ENCODE results near the gene L3MBTL2. TPM values are rescaled to one million over a fixed set of nuclear protein-coding genes. Genes with fewer than 3 reads are reported as not detected.

Gene L3MBTL2
- total and polyA plus RNA-seq, 10 of the 15 experiments (the other 5 are each of a cell fraction or from before 2014, with no cell fraction given): 13.2 to 37.6 (median 28.2) TPM

DNA sequence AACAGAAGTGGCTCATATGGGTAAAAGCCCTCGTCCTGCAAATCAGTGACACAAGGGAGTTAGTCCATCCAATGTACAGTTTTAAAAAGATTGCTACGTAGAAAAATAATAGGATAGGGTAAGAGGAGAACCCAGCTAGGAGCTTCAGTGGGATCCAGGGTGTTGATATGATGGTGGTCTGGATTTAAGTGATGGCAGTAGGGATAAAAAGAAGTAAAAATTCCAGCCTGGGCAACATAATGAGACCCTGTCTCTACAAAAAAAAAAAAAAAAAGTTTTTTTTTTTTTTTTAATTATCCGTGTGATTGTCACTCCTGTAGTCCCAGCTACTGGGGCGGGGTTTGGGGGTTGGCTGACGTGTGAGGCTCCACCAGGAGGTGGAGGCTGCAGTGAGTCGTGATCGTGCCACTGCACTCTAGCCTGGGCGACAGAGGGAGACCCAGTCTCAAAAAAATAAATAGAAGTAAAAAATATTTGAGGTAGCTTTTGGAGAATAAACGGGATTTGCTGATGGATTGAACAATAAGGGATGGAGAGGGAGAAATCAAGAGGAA, 7.0 kb upstream of the L3MBTL2 start:
- H2AFZ ChIP-seq (ENCODE audit: control insufficient read depth, low read depth, low read length): peak overlapping the region; percentile 97
- SMC1A ChIA-PET (ENCODE audit: uncharacterized antibody, unreplicated experiment): interaction anchor here (0.7 to 1.0 kb wide), 2 partner anchors 10 to 275 kb away, joined by 3 read pairs; no protein-coding TSS in a partner anchor
- H3K27ac ChIP-seq (ENCODE audit: control insufficient read depth, insufficient read depth): no peak overlapping the region
- peak overlapping the region; percentile 23; the same call in 1 of the 2 replicates for H3K9ac ChIP-seq (ENCODE audit: control insufficient read depth, insufficient read depth, low read length)
- WGBS (ENCODE audit: insufficient coverage, insufficient replicate concordance, low lambda C conversion rate, missing lambda C conversion rate): 5% methylated on average over 9 of the region's 9 CpGs
- no peaks in the 10 kb centered on the region for H4K20me1 ChIP-seq (ENCODE audit: control insufficient read depth, insufficient read depth)
- no TSS peak for BruUV-seq (replicated peaks)
- peak overlapping the region; percentile 98 for H3K4me2 ChIP-seq (ENCODE audit: control insufficient read depth, insufficient read depth)
- H3K4me3 ChIP-seq: peak overlapping the region; percentile 90
- DNase-seq (ENCODE audit: low read depth, low spot score) (no peak), ATAC-seq (peak; percentile 42; the same call in 2 of the 3 replicates), FAIRE-seq (no peak)
- TF ChIP-seq GABPA (IDR thresholded peaks at IDR 0.05; ENCODE audit: low read depth) (no peak), SPI1 (IDR thresholded peaks at IDR 0.05; ENCODE audit: borderline replicate concordance, insufficient read depth, low read depth, low read length) (no peak)
- TF ChIP-seq, protein P1, sequence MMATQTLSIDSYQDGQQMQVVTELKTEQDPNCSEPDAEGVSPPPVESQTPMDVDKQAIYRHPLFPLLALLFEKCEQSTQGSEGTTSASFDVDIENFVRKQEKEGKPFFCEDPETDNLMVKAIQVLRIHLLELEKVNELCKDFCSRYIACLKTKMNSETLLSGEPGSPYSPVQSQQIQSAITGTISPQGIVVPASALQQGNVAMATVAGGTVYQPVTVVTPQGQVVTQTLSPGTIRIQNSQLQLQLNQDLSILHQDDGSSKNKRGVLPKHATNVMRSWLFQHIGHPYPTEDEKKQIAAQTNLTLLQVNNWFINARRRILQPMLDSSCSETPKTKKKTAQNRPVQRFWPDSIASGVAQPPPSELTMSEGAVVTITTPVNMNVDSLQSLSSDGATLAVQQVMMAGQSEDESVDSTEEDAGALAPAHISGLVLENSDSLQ (IDR thresholded peaks at IDR 0.05): peak; percentile 18; the same call in 1 of the 2 replicates
- H3K36me3 ChIP-seq (ENCODE audit: control insufficient read depth in 2 of 2, insufficient read depth in 2 of 2, low read length in 1 of 2): no peaks in the 10 kb centered on the region
- H3K79me2 ChIP-seq (ENCODE audit: control insufficient read depth, insufficient read depth, low read length): no peaks in the 10 kb centered on the region
- no peaks in the 10 kb centered on the region for H3K9me3 ChIP-seq (replicated peaks; ENCODE audit: control insufficient read depth, insufficient read depth, low read length)
- CTCF ChIA-PET: interaction anchor here (0.5 to 2.8 kb wide), 4 partner anchors 8 to 524 kb away, joined by 3 to 11 read pairs (median 6); no protein-coding TSS in a partner anchor
- peaks cover 3% of the 10 kb centered on the region for H3K4me1 ChIP-seq (ENCODE audit: control insufficient read depth, insufficient read depth, low read length)
- no peaks in the 10 kb centered on the region for H3K27me3 ChIP-seq (replicated peaks in 1 of 2; ENCODE audit: control insufficient read depth in 2 of 2, insufficient read depth in 2 of 2, low read length in 1 of 2)
- intact Hi-C loops (cut with micrococcal nuclease; ENCODE audit: unreplicated experiment) (no loop called here), in situ Hi-C loops (cut with MboI) (no loop called here)
- RAD21 ChIA-PET (ENCODE audit: unreplicated experiment): interaction anchor here (0.7 to 1.4 kb wide), 3 partner anchors 168 to 276 kb away, joined by 3 to 5 read pairs (median 4); no protein-coding TSS in a partner anchor
- POLR2A ChIA-PET: interaction anchor here (0.6 to 0.7 kb wide), 5 partner anchors 21 to 265 kb away, joined by 3 to 6 read pairs (median 4); no protein-coding TSS in a partner anchor

DNA sequence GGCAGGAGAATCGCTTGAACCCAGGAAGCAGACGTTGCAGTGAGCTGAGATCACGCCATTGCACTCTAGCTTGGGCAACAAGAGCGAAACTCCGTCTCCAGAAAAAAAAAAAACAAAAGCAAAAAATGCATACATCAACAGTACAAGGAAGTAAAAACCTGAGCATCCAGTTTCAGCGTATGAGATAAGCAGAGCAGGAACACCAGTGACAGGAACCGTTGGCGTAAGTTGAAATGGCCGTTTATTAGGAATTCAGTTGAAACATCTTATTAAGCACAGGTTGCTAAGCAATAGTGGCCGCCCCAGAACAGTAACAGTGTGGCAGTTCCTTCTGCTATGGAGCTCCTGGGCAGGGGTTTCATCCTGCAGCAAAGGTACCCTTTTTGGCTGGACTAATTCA, 4.0 kb upstream of the L3MBTL2 start:
- Histone ChIP-seq H3K4me2 (ENCODE audit: control insufficient read depth, insufficient read depth) (no peak overlapping the region), H3K79me2 (ENCODE audit: control insufficient read depth, insufficient read depth, low read length) (peaks cover 8% of the 10 kb centered on the region), H3K9me3 (replicated peaks; ENCODE audit: control insufficient read depth, insufficient read depth, low read length) (no peaks in the 10 kb centered on the region), H3K27ac (ENCODE audit: control insufficient read depth, insufficient read depth) (no peak overlapping the region), H3K27me3 (replicated peaks in 1 of 2; ENCODE audit: control insufficient read depth in 2 of 2, insufficient read depth in 2 of 2, low read length in 1 of 2) (no peaks in the 10 kb centered on the region), H3K4me3 (no peak overlapping the region), H3K36me3 (ENCODE audit: control insufficient read depth in 2 of 2, insufficient read depth in 2 of 2, low read length in 1 of 2) (no peaks in the 10 kb centered on the region), H3K9ac (ENCODE audit: control insufficient read depth, insufficient read depth, low read length) (no peak overlapping the region), H4K20me1 (ENCODE audit: control insufficient read depth, insufficient read depth) (no peaks in the 10 kb centered on the region), H2AFZ (ENCODE audit: control insufficient read depth, low read depth, low read length) (no peak overlapping the region), H3K4me1 (ENCODE audit: control insufficient read depth, insufficient read depth, low read length) (peaks cover 3% of the 10 kb centered on the region)
- ATAC-seq (no peak), FAIRE-seq (no peak), DNase-seq (ENCODE audit: low read depth, low spot score) (no peak)
- ChIA-PET CTCF (no interaction called here), RAD21 (ENCODE audit: unreplicated experiment) (no interaction called here), POLR2A (interaction anchor here (0.6 kb wide), 1 partner anchor 18 kb away, joined by 3 read pairs; no protein-coding TSS in a partner anchor), SMC1A (ENCODE audit: uncharacterized antibody, unreplicated experiment) (no interaction called here)
- BruUV-seq (replicated peaks): no TSS peak
- in situ Hi-C loops (cut with MboI) (no loop called here), intact Hi-C loops (cut with micrococcal nuclease; ENCODE audit: unreplicated experiment) (no loop called here)
- WGBS (ENCODE audit: insufficient coverage, insufficient replicate concordance, low lambda C conversion rate, missing lambda C conversion rate): 22% methylated on average over 7 of the region's 10 CpGs
- TF ChIP-seq, protein P2, sequence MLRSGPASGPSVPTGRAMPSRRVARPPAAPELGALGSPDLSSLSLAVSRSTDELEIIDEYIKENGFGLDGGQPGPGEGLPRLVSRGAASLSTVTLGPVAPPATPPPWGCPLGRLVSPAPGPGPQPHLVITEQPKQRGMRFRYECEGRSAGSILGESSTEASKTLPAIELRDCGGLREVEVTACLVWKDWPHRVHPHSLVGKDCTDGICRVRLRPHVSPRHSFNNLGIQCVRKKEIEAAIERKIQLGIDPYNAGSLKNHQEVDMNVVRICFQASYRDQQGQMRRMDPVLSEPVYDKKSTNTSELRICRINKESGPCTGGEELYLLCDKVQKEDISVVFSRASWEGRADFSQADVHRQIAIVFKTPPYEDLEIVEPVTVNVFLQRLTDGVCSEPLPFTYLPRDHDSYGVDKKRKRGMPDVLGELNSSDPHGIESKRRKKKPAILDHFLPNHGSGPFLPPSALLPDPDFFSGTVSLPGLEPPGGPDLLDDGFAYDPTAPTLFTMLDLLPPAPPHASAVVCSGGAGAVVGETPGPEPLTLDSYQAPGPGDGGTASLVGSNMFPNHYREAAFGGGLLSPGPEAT (IDR thresholded peaks at IDR 0.05; ENCODE audit: low read depth): no peak
- TF ChIP-seq, protein P3, sequence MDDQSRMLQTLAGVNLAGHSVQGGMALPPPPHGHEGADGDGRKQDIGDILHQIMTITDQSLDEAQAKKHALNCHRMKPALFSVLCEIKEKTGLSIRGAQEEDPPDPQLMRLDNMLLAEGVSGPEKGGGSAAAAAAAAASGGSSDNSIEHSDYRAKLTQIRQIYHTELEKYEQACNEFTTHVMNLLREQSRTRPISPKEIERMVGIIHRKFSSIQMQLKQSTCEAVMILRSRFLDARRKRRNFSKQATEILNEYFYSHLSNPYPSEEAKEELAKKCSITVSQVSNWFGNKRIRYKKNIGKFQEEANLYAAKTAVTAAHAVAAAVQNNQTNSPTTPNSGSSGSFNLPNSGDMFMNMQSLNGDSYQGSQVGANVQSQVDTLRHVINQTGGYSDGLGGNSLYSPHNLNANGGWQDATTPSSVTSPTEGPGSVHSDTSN (IDR thresholded peaks at IDR 0.05; ENCODE audit: insufficient replicate concordance, low read depth, low read length): no peak
- TF ChIP-seq STAT1 (conservative IDR thresholded peaks at IDR 0.05) (no peak), TCF12 (IDR thresholded peaks at IDR 0.05; ENCODE audit: low read depth, low read length) (no peak), DPF2 (IDR thresholded peaks at IDR 0.05) (no peak)
- TF ChIP-seq, protein P4, sequence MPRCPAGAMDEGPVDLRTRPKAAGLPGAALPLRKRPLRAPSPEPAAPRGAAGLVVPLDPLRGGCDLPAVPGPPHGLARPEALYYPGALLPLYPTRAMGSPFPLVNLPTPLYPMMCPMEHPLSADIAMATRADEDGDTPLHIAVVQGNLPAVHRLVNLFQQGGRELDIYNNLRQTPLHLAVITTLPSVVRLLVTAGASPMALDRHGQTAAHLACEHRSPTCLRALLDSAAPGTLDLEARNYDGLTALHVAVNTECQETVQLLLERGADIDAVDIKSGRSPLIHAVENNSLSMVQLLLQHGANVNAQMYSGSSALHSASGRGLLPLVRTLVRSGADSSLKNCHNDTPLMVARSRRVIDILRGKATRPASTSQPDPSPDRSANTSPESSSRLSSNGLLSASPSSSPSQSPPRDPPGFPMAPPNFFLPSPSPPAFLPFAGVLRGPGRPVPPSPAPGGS (IDR thresholded peaks at IDR 0.05; ENCODE audit: borderline replicate concordance, insufficient read depth, low read depth, low read length, poor library complexity, severe bottlenecking): no peak

Measured in GM12878 (cell line).